Daoy (cell line): ENCODE measurements around the gene HOXA10. TPM values are rescaled to one million over a fixed set of nuclear protein-coding genes. Genes with fewer than 3 reads are reported as not detected.

Experiments
- DNase-seq: peaks from one replicate; pipeline ENCODE4 v3.0.0-alpha.2; 2015; ENCODE audit warnings: low read depth
- total RNA-seq: library from RNA; depleted of rRNA; stranded (reverse); fragments of >200 nt; shearing (Covaris generic); gene quantifications from 2 replicates; pipeline ENCODE4 v1.2.3, GENCODE V29; 2014

Gene HOXA10
- total RNA-seq, 1 experiment from 2014 or later, result 31.2 TPM

DNA sequence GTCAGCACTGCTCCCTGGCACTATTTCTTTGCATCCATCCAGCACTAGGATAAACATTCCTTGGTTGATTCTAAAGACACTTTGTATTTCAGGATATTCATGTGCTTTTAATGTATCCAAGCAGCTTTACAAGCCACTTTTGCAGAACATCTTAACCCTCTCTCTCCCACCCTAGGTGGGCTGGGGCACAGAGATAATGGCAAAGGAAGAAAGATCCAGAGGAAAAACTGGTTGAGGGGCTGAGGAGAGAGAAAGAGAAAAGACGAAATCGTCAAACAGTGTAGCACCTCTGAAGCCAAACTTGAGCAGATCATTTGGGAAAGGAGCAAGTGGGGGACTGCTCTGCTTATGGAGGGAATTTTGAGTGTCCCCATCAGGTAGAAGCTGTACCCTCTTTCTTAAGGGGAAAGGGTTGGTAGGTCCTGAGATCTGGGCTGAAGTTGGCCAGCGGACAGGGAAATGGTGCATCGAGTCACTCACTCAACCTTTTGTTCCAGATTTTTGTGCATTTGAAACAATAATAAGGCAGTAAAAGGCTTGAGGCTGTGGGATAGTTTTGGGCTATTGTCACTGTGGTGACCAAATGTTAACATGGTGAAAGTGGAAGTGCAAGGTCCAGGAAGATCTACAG lies 30.0 kb upstream of the HOXA10 start:
- DNase-seq, result no peak

GRCh38 chr7:27203365-27203953 lies 29.3 kb upstream of the HOXA10 start:
- no peak for DNase-seq

- DNase-seq, result no peak
These were observed 28.7 kb upstream of the HOXA10 start for GRCh38 chr7:27202862-27203134.

GRCh38 chr7:27202018-27202861 lies 28.1 kb upstream of the HOXA10 start:
- DNase-seq, result no peak

DNA sequence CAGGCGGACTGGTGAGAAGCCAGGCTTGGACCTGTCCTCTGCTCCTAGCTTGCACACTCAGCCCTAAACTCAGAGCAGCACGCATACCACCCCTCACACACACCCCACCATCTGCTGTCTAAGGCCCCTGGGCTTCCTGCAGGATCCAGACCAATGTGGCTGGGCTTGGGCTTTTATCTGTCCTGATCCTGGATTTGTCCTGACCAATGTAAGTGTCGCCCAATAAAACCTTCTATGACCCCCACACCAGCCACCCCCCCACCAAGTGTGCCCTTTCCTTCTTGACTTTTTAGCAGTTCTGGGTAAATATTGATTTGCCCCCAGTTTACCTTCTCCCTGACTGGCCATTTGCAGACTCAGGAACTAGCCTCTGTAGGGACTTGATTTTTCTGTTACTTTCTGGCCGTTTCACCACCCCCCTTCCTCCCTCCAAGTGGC lies 27.5 kb upstream of the HOXA10 start:
- no peak for DNase-seq

GRCh38 chr7:27200761-27201579 lies 26.9 kb upstream of the HOXA10 start:
- no peak for DNase-seq

DNA sequence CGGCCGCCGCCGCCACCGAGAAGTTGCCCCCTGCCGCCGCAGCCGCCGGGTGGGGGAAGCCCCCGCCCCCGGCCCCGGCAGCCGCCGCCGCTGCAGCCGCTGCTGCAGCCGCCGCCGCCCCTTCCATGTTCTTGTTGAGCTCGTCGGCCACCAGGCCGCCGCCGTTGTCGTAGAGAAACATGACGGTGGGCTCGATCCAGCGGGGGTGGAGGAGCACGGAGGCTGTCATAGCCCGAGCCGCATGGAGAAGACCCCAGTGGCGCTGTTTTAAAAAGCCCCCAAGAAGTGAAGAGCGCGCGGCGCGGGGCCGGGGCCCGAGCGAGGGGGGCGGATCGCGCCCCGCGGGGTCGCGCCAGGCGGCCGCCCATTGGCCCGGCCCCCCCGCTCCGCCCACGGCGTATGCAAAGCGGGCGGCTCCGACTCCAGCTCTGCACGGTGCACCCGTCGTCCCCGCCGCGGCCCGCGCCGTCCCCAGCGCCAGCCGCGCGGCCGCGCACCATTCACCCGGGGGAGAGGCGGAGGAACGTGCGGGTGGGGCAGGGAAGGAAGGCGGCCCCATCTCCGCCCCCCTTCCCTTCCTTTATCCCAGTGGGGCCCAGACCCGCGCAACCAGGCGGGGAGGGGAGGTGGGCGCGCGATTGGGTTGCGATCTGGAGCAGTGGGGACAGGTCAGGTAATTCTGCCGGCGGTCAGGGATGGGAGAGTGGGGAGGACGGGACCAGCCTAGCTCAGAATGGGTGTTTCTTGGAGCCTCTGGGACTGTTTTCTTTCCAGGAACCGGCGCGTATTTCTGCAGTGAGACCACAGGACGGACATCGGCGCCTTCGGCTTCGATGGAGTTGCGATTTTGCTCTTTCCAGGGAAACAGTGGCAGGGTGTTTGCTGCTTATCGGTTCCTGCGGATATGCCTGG lies 26.0 kb upstream of the HOXA10 start, which contains the start of gene HOXA13:
TSS of gene HOXA13 (minus strand) at position 243 of the 912 bp plus-strand sequence. CDS start at position 229, 14 bp downstream.
- DNase-seq, result peak; percentile 92

DNA sequence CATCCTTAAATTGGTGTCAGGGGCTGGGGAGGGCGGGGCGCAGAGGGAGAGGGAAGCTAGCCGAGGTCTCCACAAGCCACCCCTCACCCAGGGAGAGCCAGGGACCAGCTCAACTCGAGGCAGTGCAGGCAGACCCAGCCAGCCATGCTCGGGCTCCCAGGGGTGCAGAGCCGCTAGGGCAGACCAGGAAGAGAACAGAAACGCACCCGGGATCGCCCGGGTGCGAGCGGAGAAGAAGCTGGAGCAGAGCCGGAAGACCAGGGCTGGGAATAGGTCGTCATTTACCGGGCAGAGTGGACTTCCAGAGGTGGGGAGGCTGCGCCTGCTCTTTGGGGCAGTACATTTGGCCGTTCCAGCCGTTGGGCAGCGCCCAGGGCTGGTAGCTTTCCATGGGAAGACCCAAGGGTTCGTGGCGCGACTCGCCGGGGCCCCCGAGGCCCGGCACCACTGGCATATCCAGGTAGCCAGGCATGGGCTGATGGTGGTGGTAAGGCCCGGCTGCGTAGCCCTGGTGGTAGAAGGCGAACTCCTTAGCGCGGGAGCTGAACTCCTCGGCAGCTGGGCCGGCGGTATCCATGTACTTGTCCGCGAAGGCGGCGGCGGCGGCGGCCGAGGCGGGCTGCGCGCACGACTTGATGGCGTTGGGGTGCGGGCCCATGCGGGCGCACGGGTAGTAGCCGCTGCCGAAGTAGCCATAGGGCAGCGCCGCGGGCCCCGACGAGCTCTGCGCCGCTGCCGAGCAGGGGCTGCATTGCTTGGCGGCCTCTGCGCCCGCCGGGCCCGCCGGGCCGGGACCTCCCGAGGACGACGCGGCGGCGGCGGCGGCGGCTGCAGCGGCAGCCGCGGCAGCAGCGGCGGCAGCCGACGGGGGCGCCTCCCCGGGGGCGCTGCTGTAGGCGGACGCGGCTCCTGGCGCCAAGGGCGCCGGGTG lies 25.0 kb upstream of the HOXA10 start:
- DNase-seq, result peak; percentile 73

- no peak for DNase-seq
These were observed 24.2 kb upstream of the HOXA10 start for GRCh38 chr7:27198138-27198841.

GRCh38 chr7:27197137-27198042 lies 23.3 kb upstream of the HOXA10 start:
- no peak for DNase-seq

DNA sequence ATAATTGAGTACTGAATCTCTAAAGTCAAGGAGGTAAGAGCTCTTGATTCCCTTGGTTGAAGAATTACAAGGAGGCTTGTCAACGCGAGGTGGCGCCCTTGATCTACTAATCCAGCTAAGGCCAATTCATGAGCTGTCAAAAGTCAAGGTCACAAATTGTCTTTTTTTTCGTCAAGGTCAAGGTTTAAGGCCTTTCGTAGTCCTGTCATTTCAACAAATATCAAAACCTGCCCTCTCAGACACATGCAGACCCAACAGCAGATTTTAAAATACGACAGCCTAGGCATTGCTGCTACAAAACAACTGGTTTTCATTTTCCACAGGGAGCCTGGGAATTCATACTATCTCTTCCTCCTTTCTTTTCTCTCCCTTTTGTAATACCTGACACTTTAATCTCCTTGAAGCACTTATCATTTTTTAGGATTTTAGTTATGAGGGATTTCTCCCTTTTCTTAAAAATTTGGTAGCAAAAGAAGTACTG lies 22.2 kb upstream of the HOXA10 start:
- peak; percentile 80 for DNase-seq

GRCh38 chr7:27194686-27195379 lies 20.7 kb upstream of the HOXA10 start:
- no peak for DNase-seq

DNA sequence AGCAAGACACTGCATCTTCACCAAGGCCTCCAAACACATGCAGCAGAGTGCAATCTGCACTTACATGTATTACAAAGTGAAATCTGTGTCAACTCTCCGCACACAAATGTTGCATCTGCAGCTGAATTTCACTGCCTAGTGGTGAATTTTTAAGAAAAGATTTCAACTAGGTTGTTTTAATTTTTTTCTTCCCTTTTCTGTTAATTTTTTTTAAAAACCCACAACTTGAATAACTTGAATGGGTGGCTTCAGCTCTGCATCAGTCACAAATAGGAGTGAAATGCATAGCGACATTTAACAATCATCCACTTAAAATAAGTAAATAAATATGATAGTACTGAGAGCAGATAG lies 19.9 kb upstream of the HOXA10 start:
- no peak for DNase-seq

GRCh38 chr7:27193335-27194001 lies 19.3 kb upstream of the HOXA10 start:
- peak; percentile 0 for DNase-seq

- DNase-seq, result no peak
These were observed 18.6 kb upstream of the HOXA10 start for GRCh38 chr7:27192546-27193334.
